Activated CD4-positive, alpha-beta T cell treated with anti-CD3 and anti-CD28 coated beads, Interleukin-2, amount 10 ng/mL, durations not matched to agents 7 days and 5 days (primary cell): Measurements from ENCODE around the gene PPP1CB. TPM values are rescaled to one million over a fixed set of nuclear protein-coding genes. Genes with fewer than 3 reads are reported as not detected.

ENCODE experiments used
- CTCF ChIA-PET: fragments of 350-600 bp; sonication (Branson Sonifier 250); formaldehyde crosslinking; loops from one replicate; lab custom pipeline; 2021; ENCODE audit warnings: antibody characterized with exemption; lab: Charles Lee
- POLR2A ChIA-PET: fragments of 350-600 bp; sonication (Branson Sonifier 250); formaldehyde crosslinking; loops from one replicate; lab custom pipeline; 2021; ENCODE audit warnings: antibody characterized with exemption; lab: Charles Lee
- DNase-seq: peaks from one replicate; pipeline ENCODE4 v3.0.0-alpha.2; 2020
- H3K27ac Mint-ChIP-seq: one replicate; pipeline ENCODE4 v1.8.0; 2021; ENCODE audit warnings: mild to moderate bottlenecking, moderate library complexity, mixed read lengths
- H3K27me3 Mint-ChIP-seq: one replicate; pipeline ENCODE4 v1.8.0; 2021; ENCODE audit warnings: mixed read lengths
- H3K36me3 Mint-ChIP-seq: one replicate; pipeline ENCODE4 v1.8.0; 2021; ENCODE audit warnings: low read depth, mixed read lengths
- H3K4me1 Mint-ChIP-seq: one replicate; pipeline ENCODE4 v1.8.0; 2021; ENCODE audit warnings: mixed read lengths
- H3K4me3 Mint-ChIP-seq: one replicate; pipeline ENCODE4 v1.8.0; 2021; ENCODE audit warnings: mild to moderate bottlenecking, moderate library complexity, mixed read lengths
- H3K9me3 Mint-ChIP-seq: one replicate; pipeline ENCODE4 v1.8.0; 2021; ENCODE audit warnings: mixed read lengths
- total RNA-seq, 2 experiments: library from RNA; stranded (reverse); gene quantifications; one replicate each; pipeline ENCODE4 v1.2.3, GENCODE V29; 2021

PPP1CB gene
- total RNA-seq, 2 experiments from 2014 or later = 171 to 188 TPM

DNA sequence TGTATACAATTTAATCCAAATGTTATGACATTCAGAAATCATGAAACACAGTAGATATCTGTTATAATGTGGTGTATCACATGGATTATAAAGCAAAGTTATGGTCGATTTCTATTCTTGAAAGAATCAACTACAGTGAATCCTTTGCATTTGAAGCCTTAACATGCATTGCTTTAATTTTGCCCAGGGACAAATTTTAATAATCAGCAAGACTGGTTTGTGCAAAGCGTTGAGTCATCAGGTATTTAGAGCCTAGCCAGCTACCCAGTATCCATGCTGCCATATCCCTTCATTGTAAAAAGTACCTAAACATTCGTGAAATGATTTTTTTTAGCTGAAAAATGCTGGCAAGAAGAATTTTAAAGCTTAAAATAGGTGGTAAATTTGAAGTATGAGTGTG, 50.1 kb downstream of the PPP1CB start:
- no peaks in the 10 kb centered on the region for H3K27me3 Mint-ChIP-seq
- H3K27ac Mint-ChIP-seq = no peak overlapping the region
- CTCF ChIA-PET = interaction anchor here (1.0 to 1.2 kb wide), 2 partner anchors 9 to 221 kb away, joined by 3 read pairs; no protein-coding TSS in a partner anchor
- peaks cover 63% of the 10 kb centered on the region for H3K36me3 Mint-ChIP-seq
- peaks cover 8% of the 10 kb centered on the region for H3K9me3 Mint-ChIP-seq
- peaks cover 10% of the 10 kb centered on the region for H3K4me1 Mint-ChIP-seq
- POLR2A ChIA-PET = no interaction called here
- DNase-seq = no peak
- H3K4me3 Mint-ChIP-seq = no peak overlapping the region

DNA sequence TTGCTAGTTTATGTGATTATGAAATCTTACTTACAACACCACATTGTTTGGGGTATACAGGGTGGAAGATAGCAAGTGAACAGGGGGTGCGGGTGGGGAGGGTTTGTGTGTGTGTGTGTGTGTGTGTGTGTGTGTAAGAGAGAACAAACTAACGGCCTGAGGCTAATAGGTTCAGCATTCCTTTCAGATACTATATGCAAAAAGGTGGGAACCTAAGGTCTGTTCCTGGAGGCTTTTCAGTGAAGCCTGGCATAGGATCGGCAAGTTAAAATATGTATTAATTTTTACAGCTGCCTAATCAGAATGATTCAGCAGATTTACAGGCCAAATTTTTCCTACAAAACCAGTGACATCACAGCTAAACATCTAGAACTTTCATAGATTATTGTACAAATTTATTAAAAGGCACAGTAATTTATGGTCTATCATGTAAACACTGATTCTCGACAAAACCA, 51.4 kb downstream of the PPP1CB start:
- ChIA-PET CTCF (interaction anchor here (0.6 to 2.4 kb wide), 4 partner anchors 9 to 236 kb away, joined by 3 to 13 read pairs (median 4); no protein-coding TSS in a partner anchor), POLR2A (no interaction called here)
- no peaks in the 10 kb centered on the region for H3K9me3 Mint-ChIP-seq
- H3K27ac Mint-ChIP-seq = peak overlapping the region; percentile 50
- peaks cover 51% of the 10 kb centered on the region for H3K36me3 Mint-ChIP-seq
- no peak overlapping the region for H3K4me3 Mint-ChIP-seq
- no peaks in the 10 kb centered on the region for H3K27me3 Mint-ChIP-seq
- H3K4me1 Mint-ChIP-seq = peaks cover 3% of the 10 kb centered on the region
- DNase-seq = no peak

DNA sequence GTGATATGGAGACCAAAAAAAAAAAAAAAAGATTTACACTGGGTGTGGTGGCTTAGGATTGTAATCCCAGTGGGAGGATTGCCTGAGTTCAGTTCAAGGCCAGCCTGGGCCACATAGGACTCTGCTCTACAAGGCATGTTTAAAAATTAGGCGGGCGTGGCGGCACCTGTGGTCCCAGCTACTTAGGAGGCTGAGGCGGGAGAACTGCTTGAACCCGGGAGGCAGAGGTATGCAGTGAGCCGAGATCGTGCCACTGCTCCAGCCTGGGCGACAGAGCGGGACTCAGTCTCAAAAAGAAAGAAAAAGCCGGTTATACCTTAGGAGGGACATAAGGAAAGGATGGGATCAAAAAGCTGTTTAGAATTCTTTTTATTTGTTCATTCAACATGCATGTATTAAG, 58.3 kb downstream of the PPP1CB start:
- Mint-ChIP-seq H3K36me3 (peaks cover 15% of the 10 kb centered on the region), H3K27ac (peak overlapping the region; percentile 81), H3K27me3 (no peaks in the 10 kb centered on the region), H3K9me3 (no peaks in the 10 kb centered on the region), H3K4me1 (peaks cover 21% of the 10 kb centered on the region), H3K4me3 (peak overlapping the region; percentile 77)
- CTCF ChIA-PET = interaction anchor here (0.6 to 1.2 kb wide), 5 partner anchors 43 to 1378 kb away, joined by 3 to 5 read pairs (median 3); no protein-coding TSS in a partner anchor
- POLR2A ChIA-PET = no interaction called here
- no peak for DNase-seq

DNA sequence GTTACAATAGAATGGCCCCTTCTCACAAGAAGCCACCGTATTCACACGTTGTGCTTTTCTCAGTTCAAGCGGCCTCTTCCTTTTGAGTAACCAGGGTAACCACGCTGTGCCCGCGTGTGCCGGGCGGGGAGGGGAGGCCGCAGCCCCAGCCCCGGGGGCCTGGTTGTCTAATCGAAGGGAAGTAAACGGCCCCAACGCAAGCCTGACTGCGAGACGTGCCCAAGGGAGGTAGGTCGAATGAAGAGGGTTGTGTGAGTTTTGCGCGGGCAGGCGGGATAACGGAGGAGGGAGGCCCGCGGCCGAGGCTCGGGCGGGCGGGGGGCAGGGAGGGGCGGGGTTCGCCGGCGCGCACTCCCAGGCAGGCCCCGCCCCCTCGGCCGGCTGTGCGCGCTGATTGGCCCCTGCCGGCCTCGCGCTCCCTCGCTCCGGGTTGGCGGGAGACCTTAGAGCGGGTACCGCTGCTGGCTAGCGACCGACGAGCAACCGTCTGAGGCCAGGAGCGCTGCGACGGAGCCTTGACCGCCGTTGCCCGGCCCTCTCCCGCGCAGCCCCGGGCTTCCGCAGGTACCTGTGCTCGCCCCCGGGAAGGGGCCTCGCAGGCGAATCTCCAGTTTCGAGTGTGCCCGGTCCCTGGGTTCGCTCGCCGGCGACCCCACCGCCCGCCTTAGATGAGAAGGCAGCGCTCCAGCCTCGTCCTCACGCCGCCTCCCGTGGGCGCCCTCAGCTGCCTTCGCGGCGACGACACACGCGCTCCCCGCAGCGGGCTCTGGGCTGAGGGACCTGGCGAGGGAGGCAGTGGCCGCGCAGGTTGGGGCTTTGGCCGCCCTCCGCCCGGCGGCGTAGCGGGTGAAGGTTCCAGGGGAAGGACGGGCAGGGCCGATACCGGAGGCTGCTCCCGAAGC, 59.0 kb downstream of the PPP1CB start, which contains the start of gene SPDYA:
TSS of gene SPDYA (plus strand) at position 451 of the 902 bp plus-strand sequence. CDS start 5,181 bp downstream, outside the sequence.
- H3K36me3 Mint-ChIP-seq = peaks cover 11% of the 10 kb centered on the region
- no peaks in the 10 kb centered on the region for H3K27me3 Mint-ChIP-seq
- H3K4me1 Mint-ChIP-seq = peaks cover 21% of the 10 kb centered on the region
- no peaks in the 10 kb centered on the region for H3K9me3 Mint-ChIP-seq
- ChIA-PET POLR2A (no interaction called here), CTCF (interaction anchor here (0.6 to 2.0 kb wide), 4 partner anchors 10 to 1377 kb away, joined by 3 to 6 read pairs (median 4); no protein-coding TSS in a partner anchor)
- peak within 1 kb of the TSS; percentile 77 for H3K4me3 Mint-ChIP-seq
- peak within 1 kb of the TSS; percentile 81 for H3K27ac Mint-ChIP-seq
- peak; percentile 82 for DNase-seq

DNA sequence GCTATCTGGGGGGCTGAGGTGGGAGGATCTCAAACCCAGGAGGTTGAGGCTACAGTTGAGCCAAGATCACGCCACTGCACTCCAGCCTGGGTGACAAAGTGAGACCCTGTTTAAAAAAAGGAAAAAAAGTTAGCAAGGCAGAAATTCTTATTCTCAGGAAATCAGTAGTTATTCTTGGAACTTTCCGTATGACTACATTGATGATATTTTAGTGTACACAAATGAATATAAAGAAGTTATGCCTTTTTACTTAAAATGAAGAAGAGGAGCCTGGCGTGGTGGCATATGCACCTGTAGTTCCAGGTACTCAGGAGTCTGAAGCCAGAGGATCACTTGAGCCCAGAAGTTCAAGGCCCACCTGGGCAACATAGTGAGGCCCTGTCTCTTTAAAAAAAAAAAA, 66.4 kb downstream of the PPP1CB start:
- Mint-ChIP-seq H3K27me3 (peaks cover 1% of the 10 kb centered on the region), H3K9me3 (no peaks in the 10 kb centered on the region), H3K36me3 (no peaks in the 10 kb centered on the region), H3K4me3 (no peak overlapping the region), H3K4me1 (peaks cover 7% of the 10 kb centered on the region), H3K27ac (no peak overlapping the region)
- POLR2A ChIA-PET = no interaction called here
- CTCF ChIA-PET = interaction anchor here (0.6 kb wide), 1 partner anchor 120 kb away, joined by 3 read pairs; no protein-coding TSS in a partner anchor
- no peak for DNase-seq

DNA sequence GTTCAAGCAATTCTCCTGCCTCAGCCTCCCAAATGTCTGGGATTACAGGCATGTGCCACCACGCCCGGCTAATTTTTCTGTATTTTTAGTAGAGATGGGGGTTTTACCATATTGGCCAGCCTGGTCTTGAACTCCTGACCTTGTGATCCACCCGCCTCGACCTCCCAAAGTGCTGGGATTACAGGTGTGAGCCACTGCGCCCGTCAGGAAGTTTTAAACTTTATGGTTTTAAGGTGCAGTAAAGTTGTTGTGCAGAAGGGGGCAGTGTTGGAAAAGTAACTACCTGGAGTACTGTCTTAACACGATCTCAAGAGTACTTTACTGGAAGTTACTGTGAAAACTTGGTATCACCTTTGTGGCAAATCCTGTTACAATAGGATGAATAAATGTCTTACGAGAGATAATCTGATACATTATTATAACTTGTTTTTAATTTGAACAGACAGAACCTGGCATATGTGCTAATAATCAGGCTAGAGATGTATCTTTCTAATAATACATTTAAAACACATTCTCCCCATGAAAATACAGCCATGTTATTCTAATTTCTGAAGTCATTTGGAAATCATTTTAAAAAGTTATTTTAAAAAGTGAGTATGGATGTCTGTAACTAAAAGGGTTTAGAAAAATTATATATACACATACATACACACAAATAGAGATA, 69.8 kb downstream of the PPP1CB start:
- peaks cover 4% of the 10 kb centered on the region for H3K27me3 Mint-ChIP-seq
- no peak overlapping the region for H3K4me3 Mint-ChIP-seq
- ChIA-PET POLR2A (no interaction called here), CTCF (interaction anchor here (0.8 to 1.2 kb wide), 3 partner anchors 10 to 254 kb away, joined by 3 to 6 read pairs (median 5); partner anchors contain the start of gene SPDYA)
- no peaks in the 10 kb centered on the region for H3K9me3 Mint-ChIP-seq
- DNase-seq = peak; percentile 76
- no peak overlapping the region for H3K27ac Mint-ChIP-seq
- no peaks in the 10 kb centered on the region for H3K36me3 Mint-ChIP-seq
- peaks cover 7% of the 10 kb centered on the region for H3K4me1 Mint-ChIP-seq

DNA sequence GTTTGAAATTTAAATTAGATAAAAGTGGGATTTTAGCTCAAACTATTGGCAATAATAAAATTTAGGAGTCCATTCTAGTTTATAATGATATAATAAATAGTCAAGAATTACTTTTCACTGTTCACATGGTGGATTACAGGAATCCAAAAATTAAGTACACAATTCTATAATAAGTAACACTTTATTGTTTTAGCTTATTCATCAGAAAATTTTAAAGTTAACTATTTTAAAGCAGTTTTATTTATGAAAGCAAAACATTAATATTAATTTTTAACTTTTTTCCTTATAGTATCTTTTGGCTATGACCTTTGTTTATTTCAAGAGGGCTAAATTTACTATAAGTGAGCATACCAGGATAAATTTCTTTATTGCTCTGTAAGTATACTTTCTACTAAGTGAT, 70.4 kb downstream of the PPP1CB start:
- Mint-ChIP-seq H3K9me3 (no peaks in the 10 kb centered on the region), H3K36me3 (no peaks in the 10 kb centered on the region), H3K4me1 (peaks cover 7% of the 10 kb centered on the region), H3K27ac (no peak overlapping the region), H3K4me3 (no peak overlapping the region), H3K27me3 (peaks cover 4% of the 10 kb centered on the region)
- CTCF ChIA-PET = no interaction called here
- no peak for DNase-seq
- POLR2A ChIA-PET = no interaction called here

DNA sequence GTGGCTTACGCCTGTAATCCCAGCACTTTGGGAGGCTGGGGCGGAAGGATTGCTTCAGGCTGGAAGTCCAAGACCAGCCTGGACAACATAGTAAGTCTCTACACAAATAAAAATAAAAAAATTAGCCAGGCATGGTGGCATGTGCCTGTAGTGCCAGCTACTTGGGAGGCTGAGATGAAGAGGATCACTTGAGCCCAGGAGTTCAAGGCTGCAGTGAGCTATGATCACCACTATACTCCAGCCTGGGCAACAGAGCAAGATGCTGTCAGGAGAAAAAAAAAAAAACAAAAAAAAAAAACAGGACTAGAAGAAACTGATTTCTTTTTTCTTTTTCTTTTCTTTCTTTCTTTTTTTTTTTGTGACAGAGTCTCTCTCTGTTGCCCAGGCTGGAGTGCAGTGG, 72.6 kb downstream of the PPP1CB start:
- POLR2A ChIA-PET = no interaction called here
- no peaks in the 10 kb centered on the region for H3K9me3 Mint-ChIP-seq
- H3K27me3 Mint-ChIP-seq = peaks cover 4% of the 10 kb centered on the region
- CTCF ChIA-PET = no interaction called here
- H3K27ac Mint-ChIP-seq = no peak overlapping the region
- peaks cover 6% of the 10 kb centered on the region for H3K4me1 Mint-ChIP-seq
- no peak for DNase-seq
- H3K4me3 Mint-ChIP-seq = no peak overlapping the region
- no peaks in the 10 kb centered on the region for H3K36me3 Mint-ChIP-seq

DNA sequence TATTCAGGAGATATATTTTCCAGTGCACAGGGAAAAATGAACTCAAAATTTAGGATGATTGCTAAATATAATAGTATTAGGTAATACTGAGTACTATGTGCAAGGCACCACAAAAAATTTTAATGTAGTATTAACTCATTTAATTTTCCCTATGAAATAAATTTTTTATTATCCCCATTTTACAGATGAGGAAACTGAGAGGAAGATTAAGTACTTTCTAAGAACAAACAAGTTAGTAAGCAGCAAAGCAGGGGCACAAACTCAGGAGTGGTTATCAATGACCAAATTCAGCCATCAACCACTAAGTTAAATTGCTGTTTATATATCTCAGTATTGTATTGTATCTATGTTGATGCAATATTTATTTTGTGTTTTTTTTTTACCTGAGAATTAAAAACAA, 73.2 kb downstream of the PPP1CB start:
- no peaks in the 10 kb centered on the region for H3K36me3 Mint-ChIP-seq
- H3K9me3 Mint-ChIP-seq = no peaks in the 10 kb centered on the region
- no peak overlapping the region for H3K4me3 Mint-ChIP-seq
- no peak overlapping the region for H3K27ac Mint-ChIP-seq
- ChIA-PET POLR2A (no interaction called here), CTCF (interaction anchor here (1.3 kb wide), 1 partner anchor 258 kb away, joined by 5 read pairs; no protein-coding TSS in a partner anchor)
- H3K4me1 Mint-ChIP-seq = peaks cover 6% of the 10 kb centered on the region
- no peak for DNase-seq
- H3K27me3 Mint-ChIP-seq = peaks cover 4% of the 10 kb centered on the region

DNA sequence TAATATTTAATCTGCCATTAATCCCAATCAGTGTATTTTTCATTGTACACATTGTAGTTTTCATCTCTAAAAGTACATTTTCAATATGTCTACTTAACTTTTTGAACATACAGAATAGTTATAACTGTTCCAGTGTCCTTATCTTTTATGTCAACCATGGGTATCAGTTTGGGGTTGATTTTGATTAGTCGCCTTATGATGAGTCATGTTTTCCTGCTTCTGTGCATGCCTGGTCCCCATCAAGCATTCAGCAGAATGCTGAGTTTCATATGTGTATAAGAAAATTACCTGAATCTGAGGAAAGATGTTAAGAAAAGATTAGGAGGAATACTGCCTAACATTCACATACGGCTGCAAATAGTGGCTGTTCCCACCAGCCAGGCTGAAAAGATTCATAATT, 76.8 kb downstream of the PPP1CB start:
- Mint-ChIP-seq H3K4me3 (no peak overlapping the region), H3K9me3 (no peaks in the 10 kb centered on the region), H3K4me1 (peaks cover 3% of the 10 kb centered on the region), H3K36me3 (no peaks in the 10 kb centered on the region), H3K27ac (no peak overlapping the region), H3K27me3 (peaks cover 2% of the 10 kb centered on the region)
- ChIA-PET POLR2A (no interaction called here), CTCF (no interaction called here)
- no peak for DNase-seq

DNA sequence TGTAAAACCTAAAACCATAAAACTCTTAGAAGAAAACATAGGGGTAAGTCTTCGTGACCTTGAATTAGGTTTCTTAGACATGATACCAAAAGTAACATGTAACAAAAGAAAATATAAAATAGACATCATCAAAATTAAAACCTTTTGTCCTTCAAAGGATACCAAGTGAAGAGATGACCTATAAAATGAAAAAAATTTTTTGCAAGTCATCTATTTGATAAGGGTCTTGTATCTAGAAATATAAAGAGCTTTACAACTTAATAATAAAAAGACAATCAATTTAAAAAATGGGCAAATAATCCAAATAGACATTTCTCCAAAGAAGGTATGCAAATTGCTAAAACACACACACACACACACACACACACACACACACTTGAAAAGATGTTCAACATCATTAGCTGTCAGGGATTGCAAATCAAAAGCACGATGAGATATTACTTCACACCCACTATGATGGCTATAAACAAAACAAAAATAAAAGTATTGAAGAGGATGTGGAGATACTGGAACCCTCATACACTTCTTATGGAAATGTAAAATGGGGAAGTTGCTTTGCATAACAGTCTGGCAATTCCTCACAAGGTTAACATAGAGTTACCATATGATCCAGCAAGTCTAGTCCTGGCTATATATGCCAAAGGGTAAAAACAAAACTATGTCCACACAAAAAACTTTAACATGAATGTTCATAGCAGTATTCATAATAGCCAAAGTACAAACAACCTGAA, 82.3 kb downstream of the PPP1CB start:
- H3K27ac Mint-ChIP-seq = no peak overlapping the region
- no peaks in the 10 kb centered on the region for H3K36me3 Mint-ChIP-seq
- no peaks in the 10 kb centered on the region for H3K9me3 Mint-ChIP-seq
- no peaks in the 10 kb centered on the region for H3K27me3 Mint-ChIP-seq
- DNase-seq = no peak
- CTCF ChIA-PET = interaction anchor here (0.6 to 2.0 kb wide), 2 partner anchors 19 to 267 kb away, joined by 4 to 5 read pairs; no protein-coding TSS in a partner anchor
- no peaks in the 10 kb centered on the region for H3K4me1 Mint-ChIP-seq
- POLR2A ChIA-PET = no interaction called here
- no peak overlapping the region for H3K4me3 Mint-ChIP-seq

DNA sequence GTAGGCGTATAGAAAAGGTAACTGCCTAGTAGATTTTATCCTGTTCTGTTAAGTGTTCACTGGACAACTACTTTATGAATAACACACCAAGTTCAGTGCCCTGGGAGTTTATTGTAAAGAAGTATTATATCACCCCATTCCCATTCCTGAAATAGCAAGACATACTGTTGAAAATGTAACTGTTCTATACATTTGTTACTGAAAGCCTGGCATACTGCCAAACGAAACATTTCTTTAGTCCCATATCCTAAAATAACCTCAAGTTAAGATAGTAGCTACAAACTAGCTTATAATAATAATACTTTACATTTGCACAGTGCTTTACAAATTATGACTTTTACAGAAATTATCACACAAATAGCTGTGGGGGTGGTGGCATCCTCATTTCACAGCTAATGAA, 84.2 kb downstream of the PPP1CB start:
- Mint-ChIP-seq H3K36me3 (no peaks in the 10 kb centered on the region), H3K27ac (no peak overlapping the region), H3K27me3 (no peaks in the 10 kb centered on the region), H3K9me3 (no peaks in the 10 kb centered on the region), H3K4me1 (no peaks in the 10 kb centered on the region), H3K4me3 (no peak overlapping the region)
- DNase-seq = no peak
- CTCF ChIA-PET = interaction anchor here (2.8 kb wide), 1 partner anchor 10 kb away, joined by 9 read pairs; no protein-coding TSS in a partner anchor
- POLR2A ChIA-PET = no interaction called here
